ENCODE measurements around the gene TAF6.
"Not testable (repeated sequence)": the region's sequence is repeated elsewhere in the genome, so short reads cannot be mapped to it uniquely, and the experiment has no call there.

Gene TAF6

DNA sequence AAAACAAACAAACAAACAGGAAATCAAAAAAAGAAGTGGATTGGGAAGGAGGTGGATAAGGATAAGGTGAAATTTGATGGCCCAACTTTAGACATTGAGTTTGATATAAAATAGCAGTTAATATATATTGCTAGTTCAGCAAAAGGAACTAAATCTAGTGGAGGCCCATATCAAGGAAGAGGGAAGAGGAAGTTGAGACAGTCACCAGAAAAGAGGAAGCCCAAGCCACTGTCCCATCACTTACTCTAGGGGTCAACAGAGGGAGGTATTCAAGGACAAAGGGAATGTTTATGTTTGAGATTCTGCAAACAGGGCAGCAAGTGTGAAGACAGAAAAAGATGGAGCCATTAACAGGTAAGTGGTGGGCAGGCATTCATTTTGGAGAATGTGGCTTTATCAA, 33.2 kb upstream of the TAF6 start:
- DNase-seq = no peak

DNA sequence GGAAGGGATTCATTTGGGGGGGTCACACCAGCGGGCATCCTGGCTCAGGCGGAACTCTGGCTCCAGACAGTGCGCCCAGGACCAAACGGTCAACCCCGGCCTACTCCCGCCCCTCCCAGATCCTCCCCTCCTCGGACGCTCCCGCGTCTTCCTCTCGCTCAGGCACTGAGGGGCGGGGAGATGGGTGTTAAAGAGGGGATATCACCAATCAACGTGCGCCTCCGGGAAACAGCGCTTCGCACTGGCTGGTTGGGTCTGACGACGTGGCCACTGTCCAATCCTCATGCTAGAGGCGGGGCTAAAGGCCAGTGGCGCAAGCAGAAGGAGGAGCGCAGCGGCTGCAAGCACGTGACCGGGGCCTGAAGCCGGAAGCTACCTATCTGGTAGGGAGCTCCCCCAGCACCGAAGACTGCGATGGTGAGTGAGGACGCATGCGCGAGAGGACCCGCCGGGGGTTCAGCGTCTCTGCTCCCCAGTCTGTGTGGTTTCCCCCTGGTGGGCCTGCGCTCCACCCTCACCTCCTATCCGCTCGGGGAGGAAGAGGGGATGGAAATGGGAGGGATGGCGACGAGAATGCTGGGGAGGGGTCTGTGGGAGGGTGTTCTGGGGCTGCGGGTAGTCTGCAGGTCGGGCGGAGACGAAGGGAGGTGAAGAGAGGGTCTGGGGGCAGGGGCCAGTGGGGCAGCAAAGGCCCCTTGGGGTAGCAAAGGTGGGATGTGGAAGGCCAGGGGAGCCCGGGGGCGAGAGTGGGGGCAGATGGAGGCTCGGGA, 29.6 kb upstream of the TAF6 start, which contains the start of gene LAMTOR4:
TSS of gene LAMTOR4 (plus strand) at position 360 of the 770 bp plus-strand sequence. CDS start at position 415, 55 bp downstream.
- peak; percentile 100 for DNase-seq

DNA sequence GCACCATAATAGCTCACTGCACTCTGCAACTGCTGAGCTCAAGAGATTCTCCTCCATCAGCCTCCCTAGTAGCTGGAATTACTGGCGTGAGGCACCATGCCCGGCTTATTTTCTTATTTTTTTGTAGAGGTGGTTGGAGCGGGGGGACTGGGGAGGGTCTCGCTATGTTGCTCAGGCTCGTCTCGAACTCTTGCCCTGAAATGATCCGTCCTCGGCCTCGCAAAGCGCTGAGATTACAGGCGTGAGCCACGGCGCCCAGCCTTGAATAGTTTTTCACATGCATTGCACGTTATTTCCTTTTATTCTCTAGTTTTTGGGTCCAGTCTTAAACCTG, 29.0 kb upstream of the TAF6 start:
- no peak for DNase-seq

DNA sequence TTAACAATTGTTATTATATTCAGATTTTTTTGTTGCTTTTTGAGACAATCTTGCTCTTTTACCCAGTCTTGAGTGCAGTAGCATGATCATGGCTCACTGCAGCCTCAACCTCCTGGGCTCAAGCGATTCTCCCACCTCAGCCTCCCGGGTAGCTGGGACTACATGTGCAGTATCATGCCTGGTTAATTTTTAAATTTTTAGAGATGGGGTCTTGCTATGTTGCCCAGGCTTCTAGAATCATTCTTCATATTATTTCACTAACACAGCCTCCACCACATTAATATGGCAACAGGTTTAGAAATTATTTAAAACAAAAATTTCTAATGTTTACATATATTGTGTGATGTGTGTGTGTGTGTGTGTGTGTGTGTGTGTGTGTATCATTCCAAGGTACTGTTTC, 28.1 kb upstream of the TAF6 start:
- no peak for DNase-seq

DNA sequence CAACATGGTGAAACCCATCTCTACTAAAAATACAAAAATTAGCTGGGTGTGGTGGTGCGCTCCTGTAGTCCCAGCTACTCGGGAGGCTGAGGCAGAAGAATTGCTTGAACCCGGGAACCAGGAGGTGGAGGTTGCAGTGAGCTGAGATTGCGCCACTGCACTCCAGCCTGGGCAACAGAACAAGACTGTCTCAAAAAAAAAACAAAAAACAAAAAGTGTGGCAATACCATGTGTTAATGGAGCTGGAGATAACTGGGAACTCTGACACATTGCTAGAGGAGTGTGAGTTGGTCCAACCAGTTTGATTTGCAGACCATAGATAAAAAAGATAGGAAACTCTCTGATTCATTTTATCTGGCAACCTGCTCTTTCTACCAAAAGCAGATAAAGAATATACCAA, 27.2 kb upstream of the TAF6 start:
- not testable (repeated sequence) for DNase-seq

DNA sequence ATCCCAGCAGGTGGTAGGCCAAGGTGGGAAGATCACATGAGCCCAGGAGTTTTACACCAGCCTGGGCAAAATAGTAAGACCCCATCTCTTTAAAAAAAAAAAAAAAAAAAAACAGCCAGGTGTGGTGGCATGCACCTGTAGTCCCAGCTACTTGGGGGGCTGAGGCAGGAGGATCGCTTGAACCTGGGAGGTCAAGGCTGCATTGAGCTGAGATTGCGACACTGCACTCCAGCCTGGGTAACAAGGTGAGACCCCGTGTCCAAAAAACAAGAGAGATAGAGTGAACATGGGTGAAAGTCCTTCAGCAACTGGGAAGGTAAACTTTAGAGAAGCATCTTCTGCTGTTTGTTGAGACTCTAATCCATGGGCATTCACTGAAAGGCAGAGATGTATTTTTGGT, 23.3 kb upstream of the TAF6 start:
- no peak for DNase-seq

DNA sequence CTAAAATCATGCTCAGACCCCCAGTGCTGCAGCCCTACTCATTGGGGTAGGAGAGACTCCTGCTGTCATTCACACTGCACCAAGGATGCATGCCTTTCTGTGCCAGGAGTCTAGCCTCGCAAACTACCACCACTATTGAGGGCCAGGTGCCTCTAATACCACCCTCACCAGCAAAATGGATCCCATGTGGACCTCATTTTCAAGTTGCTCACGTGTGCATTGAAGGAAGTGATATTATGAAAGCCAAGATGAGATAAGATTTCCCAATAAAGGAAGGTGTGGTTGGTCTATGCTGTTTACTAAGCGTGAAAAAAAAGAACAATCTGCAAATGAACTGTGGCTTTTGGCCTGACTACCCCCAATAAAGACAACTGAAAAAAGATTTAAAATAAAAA, 22.4 kb upstream of the TAF6 start:
- no peak for DNase-seq

DNA sequence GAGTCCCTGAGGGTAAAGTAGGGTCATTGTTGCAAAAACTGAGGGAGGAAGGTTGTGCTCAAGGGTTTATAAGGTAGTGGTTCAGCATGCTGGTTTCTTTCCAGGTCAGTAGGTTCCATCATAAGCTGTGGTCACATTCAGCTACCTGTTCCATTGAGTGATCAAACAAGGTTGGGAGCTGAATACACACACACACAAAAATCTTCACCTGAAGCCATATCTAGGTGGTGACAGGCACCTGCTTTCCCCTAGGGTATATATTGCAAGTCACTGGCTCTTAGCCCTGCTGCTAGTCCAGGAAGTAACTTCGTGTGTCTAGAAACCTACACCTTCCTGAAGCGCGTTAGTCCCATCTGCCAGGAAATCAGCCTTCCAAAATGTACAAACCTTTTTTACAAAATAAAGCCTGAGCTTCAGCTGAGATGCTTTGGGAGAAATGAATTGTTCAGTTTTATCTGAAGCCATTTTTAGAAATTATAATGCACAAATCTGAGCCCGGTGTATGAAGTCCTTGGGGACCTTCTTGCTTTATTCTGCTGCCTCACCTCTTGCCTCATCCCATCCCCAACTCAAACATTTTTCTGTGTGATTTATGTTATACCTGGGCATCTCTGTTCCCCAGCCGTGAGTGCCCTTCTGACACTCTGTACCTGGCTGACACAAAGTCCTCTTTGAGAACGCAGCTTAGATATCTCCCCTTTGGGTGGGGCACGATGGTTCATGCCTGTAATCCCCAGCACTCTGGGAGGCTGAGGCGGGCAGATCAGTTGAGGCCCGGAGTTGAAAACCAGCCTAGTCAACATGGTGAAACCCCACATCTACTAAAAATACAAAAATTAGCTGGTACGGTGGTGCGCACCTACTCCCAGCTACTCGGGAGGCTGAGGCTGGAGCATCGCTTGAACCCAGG, 18.9 kb upstream of the TAF6 start:
- no peak for DNase-seq

DNA sequence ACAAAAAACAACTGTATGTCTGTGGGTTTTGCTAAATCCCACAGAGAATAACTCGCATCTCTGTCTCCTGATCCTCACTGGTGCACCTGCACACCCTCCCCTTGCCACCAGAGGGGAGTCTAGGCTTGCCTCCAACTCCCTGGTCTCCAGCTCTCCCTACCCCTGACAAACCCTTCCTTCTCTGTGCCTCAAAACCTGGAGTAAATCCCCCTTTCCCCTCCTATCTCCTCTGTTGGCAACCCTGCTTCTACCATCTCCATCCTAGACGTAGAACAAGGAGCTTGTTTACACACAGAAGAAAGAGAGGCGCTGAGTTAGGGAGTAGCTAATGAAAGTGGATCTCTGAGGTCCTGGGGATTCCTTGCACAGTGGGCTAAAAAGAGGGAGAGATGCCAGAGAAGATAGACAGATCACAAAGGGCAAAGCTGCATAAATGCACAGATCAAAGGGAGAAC, 13.6 kb upstream of the TAF6 start:
- DNase-seq = peak; percentile 73

DNA sequence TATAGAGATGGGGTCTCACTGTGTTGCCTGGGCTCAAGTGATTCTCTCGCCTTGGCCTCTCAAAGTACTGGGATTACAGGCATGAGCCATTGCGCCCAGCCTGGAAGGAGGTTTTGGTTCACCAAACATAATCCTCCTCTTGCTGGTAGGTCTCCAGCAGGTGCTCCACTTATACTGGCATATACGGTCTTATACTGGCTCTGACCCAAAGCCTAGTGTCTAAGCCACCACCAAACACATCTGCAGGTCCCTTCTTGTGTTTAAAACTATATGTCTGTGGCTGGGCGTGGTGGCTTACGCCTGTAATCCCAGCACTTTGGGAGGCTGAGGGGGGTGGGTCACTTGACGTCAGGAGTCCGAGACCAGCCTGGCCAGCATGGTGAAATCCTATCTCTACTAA, 13.0 kb upstream of the TAF6 start:
- DNase-seq = no peak

DNA sequence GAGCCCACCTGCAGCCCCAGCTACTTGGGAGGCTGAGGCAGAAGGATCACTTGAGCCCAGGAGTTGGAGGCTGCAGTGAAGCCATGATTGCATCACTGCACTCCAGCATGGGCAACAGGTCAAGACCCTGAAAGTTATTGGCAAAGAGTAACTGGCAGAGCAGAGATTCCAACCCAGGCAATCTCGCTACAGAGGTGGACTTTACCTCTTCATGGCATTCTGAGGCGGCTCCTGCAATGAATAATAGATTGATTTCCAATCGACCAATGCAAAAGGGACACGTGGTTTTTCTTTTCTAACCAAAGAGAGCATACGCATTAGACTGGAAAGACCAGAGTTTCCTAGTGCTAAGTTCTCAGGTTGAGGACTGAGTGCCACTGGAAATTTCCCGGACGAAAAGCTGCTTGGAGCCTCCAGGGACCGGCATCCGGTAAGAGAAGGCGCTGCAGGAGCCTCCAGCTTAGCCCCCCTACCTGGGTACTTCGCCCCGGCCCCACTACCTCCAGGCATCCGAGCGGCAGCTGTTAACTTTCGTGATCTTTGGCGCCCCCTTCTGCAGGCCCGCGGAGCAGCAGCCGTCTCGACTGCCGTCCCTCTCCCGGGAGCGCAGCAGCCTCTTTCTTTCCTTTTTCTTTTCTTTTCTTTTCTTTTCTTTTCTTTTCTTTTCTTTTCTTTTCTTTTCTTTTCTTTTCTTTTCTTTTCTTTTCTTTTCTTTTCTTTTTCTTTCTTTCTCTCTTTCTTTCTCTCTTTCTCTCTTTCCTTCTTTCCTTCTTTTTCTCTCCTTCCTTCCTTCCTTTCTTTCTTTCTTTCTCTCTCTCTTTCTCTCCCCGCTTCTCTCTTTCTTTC, 11.7 kb upstream of the TAF6 start:
- DNase-seq = peak; percentile 79

DNA sequence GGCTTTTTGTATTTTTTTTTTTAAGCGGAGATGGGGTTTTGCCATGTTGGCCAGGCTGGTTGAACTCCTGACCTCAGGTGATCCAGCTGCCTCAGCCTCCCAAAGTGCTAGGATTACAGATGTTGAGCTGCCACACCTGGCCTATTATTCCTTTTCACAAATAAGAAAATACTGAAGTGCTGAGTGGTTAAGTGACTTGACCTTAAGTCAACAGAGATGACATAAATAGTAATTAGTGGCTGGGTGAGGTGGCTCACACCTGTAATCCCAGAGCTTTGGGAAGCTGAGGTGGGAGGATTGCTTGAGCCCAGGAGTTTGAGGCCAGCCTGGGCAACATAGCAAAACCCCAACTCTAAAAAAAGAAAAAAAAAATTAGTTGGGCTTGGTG, 11.1 kb upstream of the TAF6 start:
- not testable (repeated sequence) for DNase-seq

DNA sequence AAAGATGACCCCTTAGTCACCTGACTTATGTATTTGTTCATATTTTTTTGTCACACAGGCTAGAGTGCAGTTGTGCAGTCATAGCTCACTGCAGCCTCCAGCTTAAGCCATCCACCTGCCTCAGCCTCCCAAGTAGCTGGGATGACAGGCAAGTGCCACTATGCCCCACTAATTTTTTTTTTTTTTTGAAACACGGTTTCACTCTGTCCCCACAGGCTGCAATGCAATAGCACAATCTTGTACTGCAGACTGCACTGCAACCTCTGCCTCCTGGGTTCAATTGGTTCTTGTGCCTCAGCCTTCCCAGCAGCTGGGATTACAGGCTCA, 9.4 kb upstream of the TAF6 start:
- no peak for DNase-seq

DNA sequence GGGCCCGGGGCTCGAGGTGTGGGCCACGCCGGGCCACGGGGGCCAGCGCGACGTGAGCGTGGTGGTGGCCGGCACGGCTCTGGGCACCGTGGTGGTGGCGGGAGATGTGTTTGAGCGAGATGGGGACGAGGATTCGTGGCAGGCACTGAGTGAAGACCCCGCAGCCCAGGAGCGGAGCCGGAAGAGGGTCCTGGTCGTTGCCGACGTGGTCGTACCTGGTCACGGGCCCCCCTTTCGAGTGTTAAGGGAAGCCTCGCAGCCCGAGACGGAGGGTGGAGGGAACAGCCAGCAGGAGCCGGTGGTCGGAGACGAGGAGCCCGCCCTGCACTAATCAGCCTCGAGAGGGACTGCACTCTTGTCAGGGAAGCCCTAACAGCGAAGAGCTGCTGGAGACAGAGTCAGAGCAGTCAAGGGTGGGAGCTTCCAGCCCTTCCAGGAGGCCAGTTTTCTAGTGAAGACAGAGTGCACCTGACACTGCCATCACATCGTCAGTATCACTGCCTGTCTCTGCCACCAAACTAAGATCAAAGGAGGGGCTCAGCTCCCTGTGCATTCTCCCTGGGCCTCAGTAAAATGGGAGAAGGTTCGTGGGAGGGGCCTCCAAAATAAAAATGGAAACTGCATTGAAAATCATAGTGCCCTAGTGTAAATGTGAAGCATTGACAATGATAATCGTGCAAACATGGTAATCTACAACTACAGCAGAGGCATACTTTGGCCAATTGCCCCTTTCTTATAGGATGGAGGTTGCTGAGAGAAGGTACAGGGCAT, 8.9 kb upstream of the TAF6 start:
- DNase-seq = no peak

DNA sequence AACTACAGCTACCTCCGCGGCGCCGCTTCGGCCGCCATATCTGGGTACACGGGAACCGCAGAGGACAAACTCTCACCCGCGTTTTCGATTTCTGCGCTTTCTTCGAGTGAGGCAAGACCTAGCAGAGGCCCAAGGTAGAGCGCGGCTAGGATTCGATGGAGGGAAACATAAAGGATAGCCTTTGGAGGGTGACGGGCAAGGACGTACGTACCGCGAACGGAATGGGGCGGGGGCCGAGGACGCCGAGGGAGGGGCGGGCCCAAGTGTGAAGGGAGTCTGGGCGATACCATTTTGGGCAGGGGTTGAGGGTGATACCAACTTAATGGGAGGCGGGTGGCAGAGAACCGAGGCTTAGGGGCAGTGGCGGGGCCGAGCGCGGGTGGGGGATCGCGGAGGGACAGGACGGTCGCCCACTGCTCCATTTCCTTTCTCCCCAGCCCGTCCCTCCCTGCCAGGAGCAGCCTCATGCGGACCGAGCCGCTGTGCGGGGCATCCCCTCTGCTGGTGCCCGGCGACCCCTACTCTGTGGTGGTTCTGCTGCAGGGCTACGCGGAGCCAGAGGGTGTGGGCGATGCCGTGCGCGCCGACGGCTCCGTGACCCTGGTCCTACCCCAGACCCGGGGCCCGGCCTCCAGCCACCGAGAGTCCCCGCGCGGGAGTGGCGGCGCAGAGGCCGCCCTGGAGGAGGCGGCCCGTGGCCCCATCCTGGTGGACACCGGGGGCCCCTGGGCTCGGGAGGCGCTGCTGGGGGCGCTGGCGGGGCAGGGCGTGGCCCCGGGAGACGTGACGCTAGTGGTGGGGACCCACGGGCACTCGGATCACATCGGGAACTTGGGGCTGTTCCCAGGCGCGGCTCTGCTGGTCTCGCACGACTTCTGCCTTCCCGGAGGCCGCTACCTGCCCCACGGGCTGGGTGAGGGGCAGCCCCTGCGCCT, 8.0 kb upstream of the TAF6 start, which contains the start of gene MBLAC1:
TSS of gene MBLAC1 (plus strand) at position 37 of the 935 bp plus-strand sequence. CDS start at position 466, 429 bp downstream.
- peak; percentile 87 for DNase-seq

DNA sequence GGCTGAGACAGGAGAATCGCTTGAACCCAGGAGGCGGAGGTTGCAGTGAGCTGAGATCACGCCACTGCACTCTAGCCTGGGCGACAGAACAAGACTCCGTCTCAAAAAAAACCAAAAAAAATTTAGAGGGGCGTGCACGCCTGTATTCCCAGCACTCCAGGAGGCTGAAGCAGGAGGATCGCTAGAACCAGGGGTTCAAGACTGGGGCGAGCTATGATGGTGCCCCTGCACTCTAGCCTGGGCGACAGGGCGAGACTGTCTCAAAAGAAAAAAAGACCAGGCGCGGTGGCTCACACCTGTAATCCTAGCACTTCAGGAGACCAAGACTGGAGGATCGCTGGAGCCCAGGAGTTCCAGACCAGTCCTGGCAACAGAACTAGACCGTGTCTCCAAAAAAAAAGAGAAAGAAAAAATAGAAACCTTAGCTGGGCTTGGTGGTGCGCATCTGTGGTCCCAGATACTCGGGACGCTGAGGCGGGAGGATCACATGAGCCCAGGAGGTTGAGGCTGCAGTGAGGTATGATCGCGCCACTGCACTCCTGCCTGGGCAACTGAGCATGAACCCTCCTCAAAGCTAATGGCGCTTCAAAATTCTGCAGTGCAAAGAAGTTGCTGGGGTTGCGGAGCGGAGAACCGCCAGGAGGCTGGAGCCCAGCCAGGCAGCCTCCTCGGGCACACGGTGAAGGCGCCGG, 7.2 kb upstream of the TAF6 start:
- DNase-seq = no peak

DNA sequence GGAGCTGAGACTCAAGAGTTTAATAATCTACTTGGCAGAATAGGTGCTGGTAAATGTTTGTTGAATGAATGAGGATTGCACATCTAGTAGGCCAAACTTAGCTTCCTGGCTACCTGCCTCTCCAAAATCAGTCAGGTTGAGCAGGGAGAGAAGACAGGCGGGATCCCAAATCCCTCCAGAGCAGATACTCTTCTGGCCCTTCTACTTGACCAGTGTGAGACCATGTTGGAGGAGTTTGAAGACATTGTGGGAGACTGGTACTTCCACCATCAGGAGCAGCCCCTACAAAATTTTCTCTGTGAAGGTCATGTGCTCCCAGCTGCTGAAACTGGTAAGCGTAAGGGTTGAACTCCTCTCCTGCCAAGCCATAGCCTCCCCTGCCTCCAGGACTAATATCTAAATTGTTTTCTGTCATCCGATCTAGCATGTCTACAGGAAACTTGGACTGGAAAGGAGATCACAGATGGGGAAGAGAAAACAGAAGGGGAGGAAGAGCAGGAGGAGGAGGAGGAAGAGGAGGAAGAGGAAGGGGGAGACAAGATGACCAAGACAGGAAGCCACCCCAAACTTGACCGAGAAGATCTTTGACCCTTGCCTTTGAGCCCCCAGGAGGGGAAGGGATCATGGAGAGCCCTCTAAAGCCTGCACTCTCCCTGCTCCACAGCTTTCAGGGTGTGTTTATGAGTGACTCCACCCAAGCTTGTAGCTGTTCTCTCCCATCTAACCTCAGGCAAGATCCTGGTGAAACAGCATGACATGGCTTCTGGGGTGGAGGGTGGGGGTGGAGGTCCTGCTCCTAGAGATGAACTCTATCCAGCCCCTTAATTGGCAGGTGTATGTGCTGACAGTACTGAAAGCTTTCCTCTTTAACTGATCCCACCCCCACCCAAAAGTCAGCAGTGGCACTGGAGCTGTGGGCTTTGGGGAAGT, 5.4 kb upstream of the TAF6 start:
- DNase-seq = no peak

DNA sequence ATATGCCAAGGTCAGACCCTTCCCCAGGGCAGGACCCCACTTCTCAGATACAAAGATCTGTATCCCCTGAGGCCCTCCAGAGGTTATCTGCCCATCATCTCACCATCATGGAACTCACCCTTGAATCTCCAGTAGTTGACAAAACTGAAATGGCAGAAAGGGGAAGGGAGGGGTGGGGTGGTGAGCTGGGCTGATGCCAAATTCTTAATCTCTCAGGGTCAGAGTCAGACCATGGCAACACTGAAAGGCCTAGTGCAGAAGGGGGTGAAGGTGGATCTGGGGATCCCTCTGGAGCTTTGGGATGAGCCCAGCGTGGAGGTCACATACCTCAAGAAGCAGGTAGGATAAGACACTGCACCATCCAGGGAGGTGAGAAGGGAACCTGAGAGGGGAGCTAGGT, 3.4 kb upstream of the TAF6 start:
- DNase-seq = no peak

DNA sequence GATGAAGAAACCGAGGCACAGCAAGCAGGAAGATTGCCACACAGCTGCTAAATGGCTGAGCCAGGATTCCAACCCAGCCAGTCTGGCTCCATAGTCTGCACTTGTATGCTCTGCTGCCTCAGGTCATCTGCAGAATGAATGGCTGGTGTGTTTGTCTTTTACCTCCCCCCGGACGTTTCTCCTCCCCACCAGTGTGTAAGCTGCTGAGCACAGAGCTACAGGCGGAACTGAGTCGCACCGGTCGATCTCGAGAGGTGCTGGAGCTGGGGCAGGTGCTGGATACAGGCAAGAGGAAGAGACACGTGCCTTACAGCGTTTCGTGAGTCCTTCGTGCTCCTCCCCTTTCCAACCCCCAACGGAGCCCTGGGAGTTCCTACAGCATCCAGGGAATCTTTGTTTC, 2.9 kb upstream of the TAF6 start:
- DNase-seq = no peak

DNA sequence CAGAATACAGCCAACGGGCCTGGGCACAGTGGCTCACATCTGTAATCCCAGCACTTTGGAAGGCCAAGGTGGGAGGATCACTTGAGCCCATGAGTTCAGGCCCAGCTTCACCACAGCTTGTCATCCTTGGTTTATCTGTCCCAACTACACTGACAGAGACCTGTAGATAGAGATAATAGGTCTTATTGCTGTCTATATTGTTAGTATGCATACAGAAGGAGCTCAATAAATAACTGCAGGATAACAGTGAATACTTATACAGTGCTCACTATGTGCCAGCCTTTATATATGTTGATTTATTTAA, 1.5 kb upstream of the TAF6 start:
- DNase-seq = no peak

All from CD4-positive, alpha-beta T cell treated with Interleukin-15 for 1 hour (primary cell).